GM18511 (cell line): Measurements from ENCODE around the gene TRDN.
"Not testable (repeated sequence)": the region's sequence is repeated elsewhere in the genome, so short reads cannot be mapped to it uniquely, and the experiment has no call there.

Experiments used
- ATAC-seq: cut with Tn5 transposase; IDR thresholded peaks from one replicate; pipeline ENCODE4 v1.9.1; 2021; ENCODE audit warnings: mild to moderate bottlenecking, moderate library complexity; ENCODE audit not compliant: unreplicated experiment

TRDN gene

DNA sequence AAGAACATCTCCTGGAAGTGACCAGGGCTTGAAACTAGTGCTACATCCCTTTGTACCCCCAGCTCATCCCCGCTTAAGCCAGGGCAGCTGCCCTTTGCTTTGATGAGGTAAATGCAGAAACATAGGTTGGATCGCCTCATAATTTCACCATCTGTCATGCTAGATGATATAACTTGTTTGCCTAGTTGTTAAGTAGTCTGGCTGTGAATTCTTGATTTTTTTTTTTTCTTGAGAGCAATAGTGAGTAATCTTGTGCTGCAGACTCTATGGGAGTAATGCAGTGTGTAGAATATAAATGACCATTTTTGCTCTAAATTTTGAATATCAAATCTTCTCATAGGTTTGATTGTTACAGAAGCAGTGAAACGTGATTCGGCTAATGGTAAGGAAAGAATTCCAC, 4.1 kb downstream of the TRDN start:
- ATAC-seq = no peak

DNA sequence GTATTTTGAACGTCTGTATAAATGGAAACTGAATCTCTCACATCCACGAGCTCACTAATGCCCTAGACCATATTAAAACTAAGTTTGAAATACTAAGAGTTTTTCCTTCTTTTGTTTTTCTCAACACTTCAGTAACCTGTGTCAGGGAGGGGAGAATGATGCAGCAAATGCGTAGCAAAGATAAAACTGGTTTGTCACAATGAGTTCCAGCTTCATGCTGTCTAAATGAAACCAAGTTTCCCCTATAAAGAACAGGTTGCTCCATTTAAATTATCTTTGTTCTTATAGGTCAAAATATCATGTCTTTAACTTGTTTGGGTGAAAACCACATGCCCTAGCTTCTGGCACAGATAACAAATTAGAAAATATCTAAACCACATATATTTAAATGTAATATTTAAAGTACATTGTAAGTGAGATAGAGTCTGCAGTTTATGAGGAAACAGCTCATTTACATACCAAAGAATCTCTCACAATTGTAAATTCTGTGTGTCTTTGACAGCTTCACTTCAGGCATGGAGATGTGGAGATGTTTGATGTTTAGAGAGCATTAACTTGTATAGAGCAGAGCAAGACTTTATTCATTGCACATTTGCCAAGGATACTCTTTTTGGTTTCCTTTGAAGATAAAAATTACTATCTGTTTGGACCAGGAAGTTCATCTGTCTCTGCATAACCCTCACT, 7.3 kb downstream of the TRDN start:
- no peak for ATAC-seq

DNA sequence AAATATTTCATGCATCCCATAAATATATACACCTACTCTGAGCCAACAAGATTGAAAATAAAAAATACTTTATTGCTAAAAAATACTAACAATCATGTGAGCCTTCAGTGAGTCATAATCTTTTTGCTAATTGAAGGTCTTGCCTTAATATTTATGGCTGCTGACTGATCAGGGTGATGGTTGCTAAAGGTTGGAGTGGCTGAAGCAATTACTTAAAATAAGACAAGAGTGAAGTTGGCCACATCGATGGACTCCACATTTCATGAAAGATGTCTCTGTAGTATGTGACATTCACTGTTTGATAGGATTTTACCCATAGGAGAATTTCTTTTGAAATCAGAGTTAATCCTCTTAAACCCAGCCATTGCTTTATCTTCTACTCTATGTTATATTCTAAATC, 11.1 kb downstream of the TRDN start:
- no peak for ATAC-seq

DNA sequence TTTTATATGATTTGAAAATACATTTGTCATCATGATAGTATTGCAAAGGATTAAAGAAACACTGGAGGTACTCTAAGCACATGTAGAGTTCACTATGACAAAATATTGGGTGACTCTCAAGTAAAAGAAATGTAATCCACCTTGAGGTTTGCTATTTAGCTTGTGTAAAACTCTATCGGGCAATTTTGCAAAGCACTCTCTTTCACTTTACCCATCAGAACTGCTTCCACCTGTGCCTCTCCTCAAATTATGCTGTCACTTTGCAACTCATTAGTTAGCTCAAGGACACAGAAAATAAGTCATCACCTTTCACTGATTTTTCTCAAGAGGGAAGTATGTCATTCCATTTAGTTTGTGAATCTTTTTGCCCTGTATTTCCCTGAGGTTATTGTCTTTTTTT, 14.0 kb downstream of the TRDN start:
- no peak for ATAC-seq

DNA sequence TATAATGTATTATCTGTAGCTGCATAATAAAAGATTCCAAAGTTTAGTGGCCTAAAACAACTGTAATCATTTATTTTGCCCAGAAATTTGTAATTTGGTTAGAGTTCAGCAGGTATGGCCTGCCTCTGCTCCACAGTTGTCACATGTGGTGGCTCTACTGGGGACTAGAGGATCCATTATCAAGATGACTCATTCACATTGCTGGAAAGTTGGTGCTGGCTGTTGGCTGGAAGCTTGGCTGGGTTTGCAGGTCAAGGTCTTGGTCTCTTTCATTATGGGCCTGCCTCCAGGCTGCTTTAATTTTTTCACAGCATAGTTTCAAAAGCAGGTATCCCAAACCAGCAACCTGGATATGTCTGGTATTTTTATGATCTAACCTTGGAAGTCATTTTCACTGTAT, 17.6 kb downstream of the TRDN start:
- ATAC-seq = no peak

DNA sequence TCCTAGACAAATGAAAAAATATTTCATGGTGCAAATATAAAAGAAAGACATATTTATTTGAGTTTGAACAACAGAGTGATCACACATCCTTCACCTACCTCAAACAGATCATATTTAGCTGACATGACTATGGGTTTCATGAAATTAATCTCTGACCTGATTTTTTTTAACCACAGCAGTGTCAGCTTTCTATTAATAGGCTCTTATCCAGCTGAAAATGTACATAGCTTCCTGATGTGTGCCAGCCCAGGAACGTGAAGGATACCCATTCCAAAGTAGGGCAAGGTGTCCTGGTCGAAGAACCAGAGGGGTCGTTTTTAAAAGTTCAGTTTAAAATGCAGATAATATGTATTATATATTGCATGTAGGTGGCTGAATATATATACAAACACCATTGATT, 19.8 kb downstream of the TRDN start:
- no peak for ATAC-seq

DNA sequence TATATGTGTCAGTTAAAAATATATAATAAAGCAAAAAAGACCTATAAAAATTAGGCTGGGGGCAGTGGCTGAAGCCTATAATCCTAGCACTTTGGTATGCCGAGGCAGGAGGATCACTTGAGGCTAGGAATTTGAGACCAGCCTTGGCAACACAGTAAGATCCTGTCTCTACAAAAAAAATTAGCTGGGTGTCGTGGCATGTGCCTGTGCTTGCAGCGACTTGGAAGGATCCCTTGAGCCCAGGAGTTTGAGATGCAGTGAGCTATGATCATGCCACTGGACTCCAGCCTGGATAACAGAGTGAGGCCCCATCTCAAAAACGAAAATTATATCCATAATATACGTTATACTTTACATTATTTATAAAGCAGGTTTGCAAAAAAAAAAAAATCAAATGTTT, 20.7 kb downstream of the TRDN start:
- no peak for ATAC-seq

DNA sequence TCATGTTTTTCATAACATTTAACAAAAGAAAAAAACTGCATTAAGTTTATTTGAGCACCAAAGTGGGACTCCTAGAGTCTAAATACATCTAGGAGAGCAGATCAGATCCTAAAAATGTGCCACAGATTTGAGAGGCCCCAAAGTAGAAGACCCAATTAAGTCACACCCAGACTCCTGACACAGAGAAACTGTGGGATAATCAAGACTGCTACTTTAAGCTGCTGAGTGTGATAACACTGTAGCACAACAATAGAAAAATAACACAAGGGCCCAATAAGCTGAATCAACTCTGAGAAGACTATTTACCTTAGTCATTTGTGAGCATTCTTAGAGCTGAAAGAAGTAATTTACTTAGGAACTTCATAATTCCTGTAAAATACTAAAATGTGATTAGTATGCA, 26.0 kb downstream of the TRDN start:
- no peak for ATAC-seq

DNA sequence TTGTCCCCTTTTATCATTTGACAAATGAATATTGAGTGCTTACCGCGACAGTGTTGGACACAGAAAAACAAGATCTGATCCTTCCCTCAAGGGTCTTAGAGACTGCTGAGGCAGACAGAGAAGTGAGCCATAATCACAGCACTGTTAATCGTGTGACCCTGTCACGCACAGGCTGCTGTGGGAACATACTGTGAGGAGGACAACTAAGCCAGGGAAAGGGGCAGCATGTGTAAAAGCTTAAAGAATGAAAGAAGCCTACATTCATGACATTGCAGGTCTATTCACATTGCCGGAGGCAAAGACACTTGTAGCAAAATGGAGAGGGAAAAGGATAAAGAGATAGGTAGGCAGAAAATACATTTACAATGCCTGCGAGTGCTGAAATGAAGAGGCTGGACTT, 32.7 kb downstream of the TRDN start:
- ATAC-seq = no peak

DNA sequence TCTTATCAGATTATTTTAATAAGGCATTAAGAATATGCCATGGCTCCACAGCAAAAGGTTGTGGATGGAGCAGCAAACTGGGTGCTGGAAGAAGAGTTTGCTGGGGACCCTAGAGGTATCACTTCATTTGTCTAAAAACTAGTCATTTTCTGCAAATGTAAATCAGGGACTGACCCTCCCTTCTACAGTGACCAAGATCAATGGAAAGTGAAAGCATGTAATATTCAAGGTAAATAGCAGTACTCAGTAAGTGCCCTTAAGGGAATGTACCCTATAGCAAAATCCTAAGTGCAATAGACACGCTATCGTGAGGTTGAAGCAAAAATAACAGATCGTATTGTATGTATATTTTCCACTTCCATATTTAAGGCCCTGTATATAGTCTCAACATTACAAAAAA, 38.7 kb downstream of the TRDN start:
- ATAC-seq = peak; percentile 67

DNA sequence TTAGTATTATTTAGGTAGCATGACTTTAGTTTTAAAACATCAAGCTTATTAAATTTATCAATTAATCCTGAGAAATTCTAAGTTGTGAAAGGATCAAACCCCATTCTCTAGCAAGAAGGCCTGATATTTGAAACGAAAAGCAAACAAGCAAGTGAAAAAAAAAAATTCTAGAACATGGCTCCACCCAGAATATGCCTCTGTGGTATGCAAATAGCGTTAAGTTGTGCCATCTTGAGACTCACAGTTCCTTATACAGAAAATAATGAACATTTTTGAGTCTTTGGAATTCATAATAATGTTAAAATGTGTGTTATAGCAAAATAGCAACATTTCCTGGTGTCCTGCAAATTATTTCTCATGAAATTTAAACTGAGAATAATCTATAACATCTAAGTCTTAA, 42.0 kb downstream of the TRDN start:
- ATAC-seq = no peak

DNA sequence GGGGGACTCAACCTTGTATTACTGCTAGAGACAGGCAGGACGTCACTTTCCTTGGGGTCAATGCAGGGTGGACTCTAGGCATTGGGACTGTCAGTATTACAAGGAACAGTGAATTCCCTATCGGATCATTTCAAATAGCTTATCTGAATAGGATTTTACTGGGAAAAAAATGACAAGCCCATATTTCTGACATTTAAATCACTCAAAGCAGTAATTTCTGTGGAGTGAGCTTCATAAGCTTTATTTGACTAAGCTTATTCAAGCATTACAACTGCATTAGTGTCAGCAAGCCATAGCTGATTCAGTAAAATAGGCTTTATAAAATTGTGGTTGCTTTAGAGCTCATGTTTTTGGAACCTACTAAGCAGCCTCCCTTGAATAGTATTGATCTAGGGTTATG, 44.3 kb downstream of the TRDN start:
- ATAC-seq = no peak

DNA sequence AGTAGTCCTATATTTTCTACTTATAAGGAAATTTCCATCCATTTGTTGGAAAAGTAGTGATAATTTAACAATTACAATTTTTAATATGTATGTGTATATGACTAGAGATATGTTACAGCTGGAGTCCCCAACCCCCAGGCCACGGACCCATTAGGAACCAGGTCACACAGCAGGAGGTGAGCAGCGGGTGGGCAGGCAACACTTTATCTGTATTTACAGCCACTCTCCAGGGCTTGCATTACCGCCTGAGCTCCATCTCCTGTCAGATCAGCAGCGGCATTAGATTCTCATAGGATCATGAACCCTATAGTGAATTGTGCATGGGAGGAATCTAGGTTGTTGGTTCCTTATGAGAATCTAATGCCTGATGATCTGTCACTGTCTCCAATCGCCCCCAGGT, 46.8 kb downstream of the TRDN start:
- no peak for ATAC-seq

DNA sequence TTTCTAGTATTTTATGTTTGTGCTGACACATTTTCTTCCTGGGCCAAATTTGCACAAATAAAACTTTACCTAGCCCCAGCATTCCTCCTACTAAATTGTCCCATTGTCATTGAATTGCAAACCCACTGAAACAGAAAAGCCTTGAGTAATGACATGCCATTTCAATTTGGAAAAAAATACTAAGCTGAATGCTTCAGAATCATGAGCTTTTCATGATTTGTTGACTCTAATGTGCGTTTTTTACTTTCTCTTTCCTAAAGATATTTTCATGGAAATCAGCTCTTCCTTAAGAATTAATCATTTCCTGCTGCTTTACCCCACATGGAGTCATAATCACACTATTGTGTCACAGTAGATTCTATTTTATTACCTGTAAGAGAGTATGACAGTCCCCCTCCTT, 47.4 kb downstream of the TRDN start:
- no peak for ATAC-seq

DNA sequence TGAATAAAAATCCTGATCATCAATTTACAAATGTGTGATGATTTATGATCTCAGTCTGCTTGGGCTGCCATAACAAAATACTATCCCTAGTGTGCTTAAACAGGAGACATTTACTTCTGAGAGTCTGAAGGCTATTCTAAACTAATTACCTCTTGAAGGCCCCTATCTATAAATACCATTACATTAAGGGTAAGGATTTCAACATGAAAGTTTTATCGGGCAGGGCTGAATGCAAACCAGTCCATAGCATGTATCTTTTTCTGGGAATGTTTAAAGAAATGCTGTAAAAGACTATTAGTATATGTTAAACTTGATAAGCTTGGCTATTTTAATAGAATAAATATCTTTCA, 48.2 kb downstream of the TRDN start:
- no peak for ATAC-seq

DNA sequence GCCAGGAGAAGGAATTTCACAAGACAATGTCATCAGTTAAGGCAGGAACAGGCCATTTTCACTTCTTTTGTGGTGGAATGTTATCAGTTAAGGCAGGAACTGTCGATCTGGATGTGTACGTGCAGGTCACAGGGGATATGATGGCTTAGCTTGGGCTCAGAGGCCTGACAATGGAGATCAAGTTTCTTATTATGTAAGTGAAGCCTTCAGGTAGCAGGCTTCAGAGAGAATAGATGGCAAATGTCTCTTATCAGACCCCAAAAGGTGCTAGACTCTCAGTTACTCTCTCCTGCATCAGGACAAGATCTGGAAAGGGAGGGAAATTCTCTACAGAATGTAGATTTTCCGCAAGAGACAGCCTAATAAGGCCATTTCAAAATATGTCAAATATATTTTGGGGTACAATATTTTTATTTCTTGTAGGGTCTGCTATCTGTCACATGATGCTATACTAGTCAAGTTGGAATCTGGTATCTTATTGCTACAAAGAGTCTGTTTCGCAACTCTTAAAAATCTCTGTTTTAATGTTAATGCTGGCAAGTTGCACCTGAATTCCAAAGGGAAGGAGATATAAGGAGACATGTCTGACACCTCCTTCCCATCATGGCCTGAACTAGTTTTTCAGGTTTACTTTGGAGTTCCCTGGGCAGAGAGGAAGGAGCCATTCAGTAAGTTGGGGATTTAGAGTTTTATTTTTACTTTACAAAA, 48.8 kb downstream of the TRDN start:
- ATAC-seq = no peak

DNA sequence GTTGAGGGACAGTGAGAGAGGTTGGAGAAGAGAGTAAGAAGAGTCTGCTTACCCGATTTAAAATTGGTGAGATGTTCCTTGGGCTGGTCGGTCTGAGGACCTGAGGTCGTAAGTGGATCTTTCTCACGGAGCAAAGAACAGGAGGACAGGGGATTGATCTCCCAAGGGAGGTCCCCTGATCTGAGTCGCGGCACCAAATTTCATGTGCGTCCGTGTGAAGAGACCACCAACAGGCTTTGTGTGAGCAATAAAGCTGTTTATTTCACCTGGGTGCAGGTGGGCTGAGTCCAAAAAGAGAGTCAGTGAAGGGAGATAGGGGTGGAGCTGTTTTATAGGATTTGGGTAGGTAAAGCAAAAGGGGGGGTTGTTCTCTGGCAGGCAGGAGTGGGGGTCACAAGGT, 49.3 kb downstream of the TRDN start:
- ATAC-seq = not testable (repeated sequence)

DNA sequence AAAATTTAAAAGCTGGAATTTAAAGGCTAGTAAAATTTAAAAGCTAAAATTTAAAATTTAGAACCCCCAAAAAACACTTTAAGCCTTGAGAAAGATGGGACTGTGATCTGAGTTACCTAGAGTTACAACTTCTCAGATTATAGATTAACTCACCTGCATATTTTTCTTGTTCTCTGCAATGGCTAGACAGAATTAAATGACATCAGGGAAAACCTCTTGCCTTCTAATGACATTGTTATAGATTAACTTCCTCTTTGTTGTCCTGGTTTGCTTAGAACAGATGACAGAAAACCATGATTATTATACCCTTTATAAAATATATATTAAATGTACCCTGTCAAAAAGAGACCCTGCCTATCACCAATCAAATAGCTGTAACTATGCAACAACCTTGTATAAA, 56.4 kb downstream of the TRDN start:
- ATAC-seq = no peak

DNA sequence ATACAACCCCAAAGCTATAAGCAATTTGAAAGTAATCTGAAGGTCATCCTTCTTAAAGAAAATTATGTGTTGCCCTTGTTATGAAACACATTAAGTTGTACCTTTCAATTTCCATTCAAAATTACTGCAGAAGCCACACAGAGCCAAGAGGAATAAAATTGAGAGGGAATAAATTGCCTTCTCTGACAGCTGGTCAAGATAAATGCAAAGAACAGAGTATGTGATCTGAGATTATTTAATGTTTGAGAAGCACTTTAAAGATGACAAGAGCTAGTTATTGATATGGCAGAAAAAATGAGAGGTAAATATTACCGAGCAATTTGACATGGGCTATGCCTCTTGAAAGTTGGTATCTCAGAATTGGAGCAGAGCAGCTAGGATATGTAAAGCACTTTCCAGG, 61.6 kb downstream of the TRDN start:
- ATAC-seq = no peak

DNA sequence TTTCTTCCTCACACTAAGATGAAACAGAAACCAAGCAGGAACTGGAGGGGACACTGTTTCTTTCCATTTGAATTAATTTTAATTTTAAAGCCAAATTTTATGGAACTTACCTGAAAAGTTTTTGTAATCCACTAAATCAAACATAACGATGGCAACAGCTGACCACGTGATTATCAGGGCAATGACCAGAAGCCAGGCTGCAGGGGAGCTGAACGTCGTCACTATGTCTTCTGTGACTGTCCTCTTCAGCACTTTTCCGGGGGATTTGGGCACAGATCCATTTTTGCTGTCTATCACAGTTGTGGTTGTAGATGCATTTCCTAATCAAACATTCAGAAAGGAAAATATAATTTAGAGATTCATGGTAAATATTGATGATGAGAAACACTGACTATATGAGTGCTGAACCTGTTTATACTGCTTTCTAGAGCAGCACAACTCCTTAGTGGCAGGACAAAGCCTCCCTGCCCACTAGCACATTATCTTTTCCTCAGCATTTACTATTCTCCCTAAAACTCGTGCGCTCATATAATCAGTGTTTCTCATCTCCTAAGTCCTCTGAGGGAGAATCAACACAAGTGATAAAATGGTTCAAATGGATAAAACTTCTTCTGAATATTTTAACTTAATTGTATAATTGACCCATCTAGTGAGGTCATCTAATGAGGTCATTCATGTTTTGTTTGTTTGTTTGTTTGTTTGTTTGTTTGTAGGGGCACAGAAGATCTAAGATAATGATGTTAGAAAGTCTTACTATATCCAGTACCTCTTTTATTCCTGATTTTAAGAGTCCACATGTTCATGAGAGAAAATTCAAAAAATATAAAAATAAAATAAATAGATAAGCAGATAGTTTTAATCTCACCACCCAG, 65.7 kb downstream of the TRDN start:
- no peak for ATAC-seq

DNA sequence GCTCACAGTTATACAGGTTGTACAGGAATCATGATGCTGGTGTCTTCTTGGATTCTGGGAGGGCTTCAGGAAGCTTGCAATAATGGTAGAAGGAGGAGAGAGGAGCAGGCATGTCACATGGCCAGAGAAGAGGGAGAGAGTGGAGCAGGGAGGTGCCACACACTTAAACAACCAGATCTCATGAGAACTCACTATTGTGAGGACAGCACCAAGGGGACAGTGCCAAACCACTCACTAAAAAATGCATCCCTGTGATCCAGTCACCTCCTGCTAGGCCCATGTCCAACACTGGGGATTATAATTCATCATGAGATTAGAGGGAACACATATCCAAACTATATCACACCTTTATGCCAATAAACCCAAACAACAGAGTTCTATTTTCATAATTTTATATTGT, 67.2 kb downstream of the TRDN start:
- ATAC-seq = no peak

DNA sequence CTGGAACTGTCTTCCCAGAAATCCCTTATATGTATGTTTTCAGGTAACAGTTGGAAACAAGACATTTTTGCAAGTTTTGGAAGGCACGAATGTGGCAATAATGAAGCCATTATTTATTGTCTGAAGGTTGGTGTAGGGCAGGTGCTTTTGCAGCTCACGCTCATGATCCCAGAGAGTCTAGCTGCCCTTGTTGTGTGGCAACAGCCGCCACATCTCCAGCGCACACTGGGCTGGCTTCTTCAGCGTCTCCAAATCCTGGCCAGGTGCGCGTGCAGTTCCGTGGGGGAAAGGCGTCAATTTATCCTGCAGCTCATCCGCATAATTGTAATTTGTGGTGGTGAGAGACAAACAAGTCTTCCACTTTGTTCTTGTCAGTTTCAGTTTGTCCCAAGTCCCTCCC, 71.2 kb downstream of the TRDN start:
- ATAC-seq = no peak
